Ovary (tissue), 9 donors: ENCODE results near the gene PYGO2. TPM values are rescaled to one million over a fixed set of nuclear protein-coding genes. Genes with fewer than 3 reads are reported as not detected.

Source experiments
- DNase-seq, 5 donors: peaks; one replicate each; pipeline ENCODE4 v3.0.0-alpha.2; 2019 to 2020
- H3K27ac ChIP-seq, 2 donors: fragments of 200-600 bp; one replicate each; pipeline versions ENCODE4 v1.5.1 to v1.8.0; 2019 to 2022
- H3K27me3 ChIP-seq: fragments of 200-600 bp; one replicate; pipeline ENCODE4 v1.8.0; 2022
- H3K36me3 ChIP-seq: fragments of 200-600 bp; sonication (generic); one replicate; pipeline ENCODE4 v1.5.1; 2019
- H3K4me1 ChIP-seq: one replicate; pipeline ENCODE4 v1.8.1; 2013; ENCODE audit warnings: mild to moderate bottlenecking, moderate library complexity; ENCODE audit not compliant: insufficient read depth
- H3K4me3 ChIP-seq: fragments of 200-600 bp; sonication (generic); one replicate; pipeline ENCODE4 v1.5.1; 2017
- H3K9me3 ChIP-seq, 2 donors: fragments of 200-600 bp in 1 of 2; sonication (generic) in 1 of 2; one replicate each; pipeline versions ENCODE4 v1.5.1 to v1.8.1; 2013 to 2019; ENCODE audit warnings: mild to moderate bottlenecking in 1 of 2, moderate library complexity in 1 of 2
- CTCF ChIP-seq, 3 donors: fragments of 450-650 bp in 2 of 3; fragments of 200-600 bp in 1 of 3; IDR thresholded peaks; one replicate each; pipeline versions ENCODE4 v1.5.1 to v1.8.0; 2016 to 2022; ENCODE audit warnings: antibody characterized with exemption in 3 of 3, mild to moderate bottlenecking in 1 of 3
- EP300 ChIP-seq: sonication (generic); formaldehyde crosslinking; IDR thresholded peaks from one replicate; pipeline ENCODE4 v1.6.1; 2017; ENCODE audit warnings: antibody characterized with exemption
- POLR2A ChIP-seq: fragments of 450-650 bp; IDR thresholded peaks from one replicate; pipeline ENCODE4 v1.6.1; 2017; ENCODE audit warnings: antibody characterized with exemption, mild to moderate bottlenecking, moderate library complexity
- WGBS, 3 donors: extraction: QIAGEN DNeasy Blood & Tissue Kit in 1 of 3; methylation state at CpG; one replicate each; pipeline versions ENCODE4 v1.1.5 to v1.1.7; 2013 to 2017; 5-methylcytosine and 5-hydroxymethylcytosine counted together
- intact Hi-C, 4 donors: fragments of 100-400 bp; cut with DNase I; formaldehyde crosslinking; loops; one replicate each; pipeline versions ENCODE4 v1.11.0 to v1.15.1; 2022 to 2023
- polyA plus RNA-seq, 2 donors: library from polyadenylated mRNA; stranded (reverse); fragments of 200-250 nt in 1 of 2; fragments of 350-450 nt in 1 of 2; fragmentation: Illumina TruSeq in 1 of 2; extraction: RNeasy Lipid Tissue Mini Kit (QIAGEN cat#74804) in 1 of 2; gene quantifications; one replicate each; pipeline ENCODE4 v1.2.3, GENCODE V29; 2013 to 2014
- total RNA-seq, 7 donors: library from RNA; depleted of rRNA in 2 of 7; stranded (reverse); fragments of >200 nt in 2 of 7; fragmentation: NEBNext Ultra II Directional in 3 of 7; extraction: Animal tissue kit (Norgen Biotek cat#: 25700) in 3 of 7; gene quantifications; one replicate each; pipeline versions ENCODE4 v1.1.0 to v1.2.4, GENCODE V29; 2016 to 2023
- donor health status: DM: no; HTN: no; CAD: no; lungs with moderate emphysema.
- donor health status: DM: no; HTN: no; CAD: no.
- donor health status: Bipolar disorder and iron deficiency.
- donor health status: DM: yes; HTN: yes; CAD: no.
- donor health status: DM: no; HTN: no; CAD: no.
- donor health status: DM: yes; HTN: yes; CAD: no.

Gene PYGO2
- total and polyA plus RNA-seq, 9 donors, result 17.2 to 53.0 (median 35.2) TPM

GRCh38 chr1:154983776-154984466 lies 22.3 kb upstream of the PYGO2 start:
- Histone ChIP-seq H3K27ac (no peak overlapping the region), H3K4me1 (peaks cover 3% of the 10 kb centered on the region), H3K36me3 (no peaks in the 10 kb centered on the region), H3K9me3 (no peaks in the 10 kb centered on the region), H3K27me3 (no peaks in the 10 kb centered on the region), H3K4me3 (peak overlapping the region; percentile 50)
- WGBS, 3 donors, result 10 to 14% (median 13%) methylated on average over 17 of the region's 17 CpGs
- no peak for DNase-seq
- no peak for TF ChIP-seq POLR2A
- TF ChIP-seq CTCF (IDR thresholded peaks at IDR 0.05), result no peak
- TF ChIP-seq EP300, result no peak
- intact Hi-C loops, result no loop called here

- H3K27ac ChIP-seq, result peak within 1 kb of the TSS in 1 of 2 donors; percentile 28
- intact Hi-C loops, result no loop called here
- TF ChIP-seq EP300, result no peak
- no peak for TF ChIP-seq CTCF (IDR thresholded peaks at IDR 0.05)
- TF ChIP-seq POLR2A, result peak; percentile 27
Measured at GRCh38 chr1:154982897-154983648, 21.5 kb upstream of the PYGO2 start, which contains the start of gene FLAD1. TSS of gene FLAD1 (plus strand) at chr1:154983344. CDS start at chr1:154983695, 351 bp downstream.

GRCh38 chr1:154982341-154982740 lies 20.8 kb upstream of the PYGO2 start:
- intact Hi-C loops, result no loop called here
- no peak for DNase-seq

More at GRCh38 chr1:154982897-154983648, 21.5 kb upstream of the PYGO2 start, which contains the start of gene FLAD1:
- DNase-seq, result peak; percentile 92 to 98 (median 94)
- Histone ChIP-seq H3K9me3 (no peaks in the 10 kb centered on the region), H3K36me3 (no peaks in the 10 kb centered on the region), H3K4me3 (peak within 1 kb of the TSS; percentile 50), H3K27me3 (no peaks in the 10 kb centered on the region), H3K4me1 (peaks cover 3% of the 10 kb centered on the region)
- 0% methylated on average over 26 of the region's 26 CpGs for WGBS, 3 donors

More at GRCh38 chr1:154982341-154982740, 20.8 kb upstream of the PYGO2 start:
- Histone ChIP-seq H3K27me3 (no peaks in the 10 kb centered on the region), H3K27ac (no peak overlapping the region), H3K4me3 (no peak overlapping the region), H3K4me1 (peaks cover 3% of the 10 kb centered on the region), H3K36me3 (no peaks in the 10 kb centered on the region), H3K9me3 (no peaks in the 10 kb centered on the region)
- TF ChIP-seq EP300 (no peak), POLR2A (no peak), CTCF (IDR thresholded peaks at IDR 0.05) (no peak)
- WGBS, 3 donors, result 61 to 68% (median 62%) methylated on average over 6 of the region's 6 CpGs
